GM21526 (cell line): ENCODE results near the gene TPRG1L.
"Not testable (repeated sequence)": the region's sequence is repeated elsewhere in the genome, so short reads cannot be mapped to it uniquely, and the experiment has no call there.

ENCODE experiments used
- ATAC-seq: cut with Tn5 transposase; IDR thresholded peaks from one replicate; pipeline ENCODE4 v1.9.1; 2021; ENCODE audit warnings: moderate library complexity; ENCODE audit not compliant: unreplicated experiment, low FRiP score

TPRG1L gene

DNA sequence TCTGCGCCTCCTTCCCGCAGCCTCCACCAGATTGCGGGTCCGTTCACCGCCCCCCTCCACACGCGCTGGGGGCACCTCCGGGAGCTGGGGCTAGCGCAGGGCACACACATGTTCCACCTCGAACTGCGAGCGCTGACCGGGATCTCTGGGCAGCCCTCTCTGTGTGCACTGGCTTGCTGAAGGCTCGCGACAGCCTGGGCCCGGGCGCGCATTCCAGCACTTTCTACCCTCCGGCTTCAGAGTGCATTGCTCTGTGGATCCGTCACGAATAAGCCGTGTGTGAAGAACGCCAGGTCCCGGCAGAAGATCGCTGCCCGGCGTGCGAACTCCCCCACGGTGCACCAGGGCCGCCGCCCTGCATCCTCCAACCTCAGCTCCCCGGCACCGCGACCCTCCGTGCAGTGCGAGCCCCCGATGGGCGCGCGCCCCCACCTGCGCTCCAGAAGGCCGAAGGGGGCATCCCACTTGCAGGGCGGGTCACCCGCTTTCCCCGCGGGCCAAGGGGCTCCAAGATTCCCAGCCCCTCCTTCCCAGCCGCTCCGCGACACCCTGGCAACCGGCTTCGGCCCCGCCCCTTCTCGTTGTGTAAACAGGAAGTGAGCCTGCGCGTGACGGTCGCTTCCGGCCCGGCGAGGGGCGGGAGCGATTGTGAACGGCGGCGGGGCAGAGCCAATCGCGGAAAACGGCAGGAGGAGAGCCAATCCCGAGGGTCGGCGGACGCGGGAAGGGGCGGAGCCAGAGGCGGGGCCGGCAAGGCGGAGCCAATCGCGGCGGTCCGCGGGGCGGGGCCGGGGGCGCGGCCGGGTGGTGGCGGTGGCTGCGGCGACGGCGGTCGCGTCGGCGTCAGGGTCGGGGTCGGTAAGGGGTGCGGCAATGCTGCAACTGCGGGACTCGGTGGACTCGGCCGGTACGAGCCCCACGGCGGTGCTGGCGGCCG lies at the start of gene TPRG1L:
Gene TPRG1L, plus strand, starts transcription at position 816 of the 937 bp plus-strand sequence. Its CDS starts 58 bp downstream, at position 874.
- peak; percentile 92 for ATAC-seq

DNA sequence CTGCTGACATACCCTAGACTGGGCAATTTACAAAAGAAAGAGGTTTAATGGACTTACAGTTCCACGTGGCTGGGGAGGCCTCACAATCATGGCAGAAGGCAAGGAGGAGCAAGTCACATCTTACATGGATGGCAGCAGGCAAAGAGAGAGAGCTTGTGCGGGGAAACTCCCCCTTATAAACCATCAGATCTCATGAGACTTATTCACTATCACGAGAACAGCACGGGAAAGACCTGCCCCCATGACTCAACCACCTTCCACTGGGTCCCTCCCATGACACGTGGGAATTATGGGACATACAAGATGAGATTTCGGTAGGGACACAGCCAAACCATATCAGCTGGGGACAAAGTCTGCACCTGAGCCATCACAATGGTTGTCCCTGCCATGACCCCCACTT lies 49.3 kb upstream of the TPRG1L start:
- not testable (repeated sequence) for ATAC-seq

DNA sequence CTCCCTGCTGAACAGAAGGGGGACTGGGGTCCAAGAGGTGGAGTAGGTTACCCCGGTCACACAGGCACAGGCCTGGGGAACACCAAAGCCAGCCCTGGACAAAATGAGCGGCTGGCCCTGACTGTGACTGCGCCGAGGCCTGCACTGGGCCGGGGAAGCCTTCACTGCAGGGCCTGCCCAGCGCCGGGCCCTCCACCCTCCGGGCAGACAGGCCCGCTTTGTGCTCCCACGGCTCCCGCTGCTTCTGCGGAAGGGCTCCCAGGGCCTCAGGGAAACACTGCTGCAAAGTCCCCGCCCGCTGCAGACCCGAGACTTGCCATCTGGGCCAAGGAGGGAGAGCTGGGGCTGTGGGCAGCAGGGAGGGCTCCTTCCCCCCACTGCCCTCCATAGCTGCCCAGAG lies 48.8 kb upstream of the TPRG1L start:
- ATAC-seq = no peak

DNA sequence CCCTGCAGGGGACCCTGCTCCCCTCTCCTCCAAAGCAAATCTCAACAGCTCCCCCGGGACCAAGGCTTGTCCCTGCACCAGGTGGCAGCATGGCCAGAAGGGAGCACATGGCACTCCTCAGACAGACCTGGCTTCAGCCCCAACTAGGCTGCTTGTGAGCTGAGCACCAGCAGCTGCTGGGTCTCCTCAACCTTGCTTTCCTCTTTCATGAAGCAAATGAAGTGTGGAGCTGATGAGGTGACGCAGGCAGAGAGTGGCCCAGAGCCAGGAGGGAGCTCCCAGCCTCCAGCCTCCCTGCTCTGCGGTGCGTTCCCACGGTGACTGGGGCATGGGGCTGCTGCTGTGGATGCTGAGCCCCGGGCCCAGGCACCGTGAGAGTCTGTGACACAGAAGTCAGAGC lies 47.5 kb upstream of the TPRG1L start:
- no peak for ATAC-seq

DNA sequence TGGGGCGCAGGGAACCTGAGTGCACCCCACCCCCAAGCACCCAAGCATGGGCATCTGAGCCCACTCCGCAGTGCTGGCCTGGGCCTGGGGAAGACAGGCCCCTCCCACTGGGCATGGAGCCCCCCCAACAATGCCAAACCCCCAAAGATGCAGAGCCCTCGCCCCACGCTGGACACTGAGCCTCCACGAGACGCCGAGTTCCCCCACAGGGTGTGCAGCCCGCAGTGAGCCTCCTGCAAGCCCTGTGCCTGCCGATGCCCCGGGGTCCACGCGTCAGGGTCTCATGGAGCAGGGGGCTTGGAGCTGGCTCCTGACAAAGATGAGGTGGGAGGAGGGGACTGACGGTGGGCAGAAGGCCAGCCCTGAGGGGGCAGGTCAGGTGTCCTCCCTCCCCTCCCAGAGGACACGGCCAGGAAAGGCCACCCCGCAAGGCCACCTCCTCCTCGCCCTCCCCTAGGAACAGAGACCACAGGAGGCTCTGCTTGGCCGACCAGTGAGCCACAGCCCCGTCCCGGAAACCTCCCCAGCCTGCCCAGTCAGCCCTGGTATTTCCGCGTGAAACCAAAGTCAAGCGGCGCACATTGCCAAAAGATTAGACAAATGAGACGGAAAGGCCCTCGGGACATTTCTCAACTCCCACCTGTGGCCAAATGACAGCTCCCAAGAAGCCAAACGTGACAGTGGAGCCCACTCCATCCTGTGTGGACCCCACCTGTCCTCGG lies 46.9 kb upstream of the TPRG1L start:
- no peak for ATAC-seq

DNA sequence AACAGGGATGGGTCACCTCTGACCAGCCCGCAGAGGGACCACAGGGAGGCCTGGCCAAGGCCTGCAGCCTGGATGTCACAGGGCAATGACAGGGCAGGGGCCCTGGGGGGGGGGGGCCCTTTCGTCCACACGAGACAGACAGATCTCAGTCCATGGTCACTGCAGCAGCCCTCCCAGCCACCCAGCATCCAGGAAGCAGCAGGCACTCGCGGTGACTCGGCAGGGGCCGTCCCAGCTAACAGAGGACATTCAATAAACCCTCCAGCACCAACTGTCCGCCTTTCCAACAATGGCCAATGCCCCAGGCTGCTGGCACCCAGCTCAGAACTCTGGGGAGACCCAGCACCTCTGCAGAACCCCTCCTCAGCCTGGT lies 46.4 kb upstream of the TPRG1L start:
- no peak for ATAC-seq

DNA sequence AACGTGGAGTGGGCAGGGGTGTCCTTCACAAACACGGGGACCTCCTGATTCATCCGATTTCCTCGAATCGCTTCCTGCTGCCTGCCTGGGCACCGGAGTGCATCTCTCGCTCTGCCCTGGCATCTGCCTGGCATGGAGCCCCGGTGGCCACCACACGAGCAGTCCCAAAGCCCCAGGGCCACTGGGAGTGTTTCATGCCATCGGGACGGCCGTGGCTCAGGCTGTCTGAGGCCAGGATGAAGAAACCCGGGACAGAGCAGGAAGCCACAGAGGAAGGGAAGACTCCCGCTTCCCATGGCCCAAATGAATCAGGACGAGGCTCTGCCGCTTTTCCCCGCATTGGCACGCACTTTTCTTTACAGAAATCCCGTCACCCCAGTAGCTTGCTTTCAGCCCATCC lies 45.9 kb upstream of the TPRG1L start:
- ATAC-seq = no peak

DNA sequence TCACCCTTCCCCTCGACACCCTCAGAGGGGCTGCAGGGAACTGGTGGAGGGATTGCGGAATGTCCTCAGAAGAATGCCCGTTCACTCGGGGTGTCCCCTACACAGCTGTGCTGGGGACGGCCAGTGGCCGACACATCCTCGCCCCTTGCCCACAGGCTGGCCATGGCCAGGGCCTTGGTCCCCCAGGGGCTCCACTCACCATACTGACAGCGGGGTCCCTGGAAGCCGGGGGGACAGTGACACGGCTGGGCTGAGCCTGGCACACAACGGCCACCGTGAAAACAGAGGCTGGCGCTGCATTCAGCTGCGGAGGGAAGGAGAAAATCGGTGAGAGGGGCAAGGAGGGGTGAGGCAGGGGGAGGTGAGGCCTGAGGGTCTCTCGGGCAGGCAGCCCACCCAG lies 45.2 kb upstream of the TPRG1L start:
- no peak for ATAC-seq

DNA sequence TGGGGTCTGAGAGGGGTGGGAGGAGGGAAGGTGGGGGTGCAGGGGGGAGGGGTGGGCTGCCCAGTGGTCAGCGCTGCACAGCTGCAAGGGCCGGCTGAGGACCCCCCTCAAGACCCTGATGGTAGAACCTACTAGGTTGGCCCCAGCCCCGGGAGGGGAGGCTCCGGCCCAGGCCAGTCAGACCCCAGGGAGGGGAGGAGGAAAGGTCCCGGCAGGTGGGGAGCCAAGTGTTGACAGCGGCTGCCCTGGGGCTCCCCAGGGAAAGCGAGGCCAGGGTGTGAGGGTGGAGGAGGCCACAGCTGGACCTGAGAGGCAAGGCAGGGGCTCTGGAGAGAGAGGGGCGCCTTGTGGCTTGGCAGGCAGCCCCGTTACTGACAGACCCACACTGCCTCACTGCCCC lies 44.6 kb upstream of the TPRG1L start:
- no peak for ATAC-seq

DNA sequence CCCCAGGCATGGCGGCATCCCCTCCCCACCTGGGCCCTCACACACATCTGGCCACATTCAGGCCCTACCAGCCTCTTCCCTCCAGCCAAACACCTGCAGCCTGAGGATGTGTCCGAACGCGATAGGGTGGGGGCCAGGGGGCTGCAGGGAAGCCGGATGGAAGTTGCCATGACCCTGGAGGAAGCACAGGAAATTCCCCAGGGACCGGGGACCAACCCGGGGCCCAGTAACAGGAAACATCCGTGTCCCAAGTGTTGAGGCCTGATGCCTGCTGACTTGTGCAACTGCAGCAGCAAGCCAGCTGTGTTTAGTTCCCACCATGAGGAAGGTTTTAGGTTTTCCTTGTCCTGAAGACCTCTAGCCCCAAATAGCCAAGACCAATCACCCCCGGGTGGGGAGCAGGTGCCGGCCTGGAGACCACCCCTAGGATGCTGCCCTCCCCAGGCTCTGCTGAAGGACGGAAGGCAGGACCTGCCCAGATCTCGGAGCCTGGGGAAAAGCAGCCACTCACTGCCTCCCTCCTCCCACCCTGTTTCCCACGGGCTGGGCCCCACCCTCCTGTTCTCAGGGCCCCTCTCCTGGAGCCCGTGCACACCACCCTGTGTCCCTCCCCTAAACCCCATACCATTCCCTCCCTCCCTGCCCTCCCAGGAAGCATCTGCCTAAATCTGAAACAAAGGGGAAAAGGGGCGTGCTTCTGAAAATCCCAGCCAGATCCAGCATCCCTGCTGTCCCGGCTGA lies 43.3 kb upstream of the TPRG1L start:
- ATAC-seq = no peak

DNA sequence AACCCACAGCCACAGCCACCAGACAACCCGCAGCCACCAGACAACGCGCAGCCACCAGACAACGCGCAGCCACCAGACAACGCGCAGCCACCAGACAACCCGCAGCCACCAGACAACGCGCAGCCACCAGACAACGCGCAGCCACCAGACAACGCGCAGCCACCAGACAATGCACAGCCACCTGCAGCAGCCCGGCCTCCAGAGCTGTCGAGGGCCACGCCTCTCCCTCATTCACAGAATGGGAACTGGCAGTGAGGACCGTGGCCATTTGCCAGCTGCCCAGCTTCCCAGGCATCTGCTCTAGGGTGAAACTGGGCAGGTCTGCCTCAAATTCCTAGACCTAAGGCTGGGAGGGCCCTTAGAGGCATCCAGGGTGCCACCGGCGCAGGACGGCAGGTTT lies 41.1 kb upstream of the TPRG1L start:
- not testable (repeated sequence) for ATAC-seq

DNA sequence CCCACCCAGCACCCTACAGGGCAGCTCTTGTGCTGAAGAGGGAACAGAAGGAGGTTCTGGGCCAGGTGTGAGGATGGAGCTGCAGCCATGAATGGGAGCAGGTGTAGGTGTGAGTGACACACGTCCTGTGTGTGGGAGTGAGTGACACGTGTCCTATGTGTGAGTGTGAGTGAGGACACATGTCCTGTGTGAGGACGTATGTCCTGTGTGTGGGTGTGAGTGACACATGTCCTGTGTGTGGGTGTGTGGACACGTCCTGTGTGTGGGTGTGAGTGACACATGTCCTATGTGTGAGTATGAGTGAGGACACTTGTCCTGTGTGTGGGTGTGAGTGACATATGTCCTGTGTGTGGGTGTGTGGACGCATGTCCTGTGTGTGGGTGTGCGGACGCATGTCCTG lies 39.9 kb upstream of the TPRG1L start:
- ATAC-seq = no peak

DNA sequence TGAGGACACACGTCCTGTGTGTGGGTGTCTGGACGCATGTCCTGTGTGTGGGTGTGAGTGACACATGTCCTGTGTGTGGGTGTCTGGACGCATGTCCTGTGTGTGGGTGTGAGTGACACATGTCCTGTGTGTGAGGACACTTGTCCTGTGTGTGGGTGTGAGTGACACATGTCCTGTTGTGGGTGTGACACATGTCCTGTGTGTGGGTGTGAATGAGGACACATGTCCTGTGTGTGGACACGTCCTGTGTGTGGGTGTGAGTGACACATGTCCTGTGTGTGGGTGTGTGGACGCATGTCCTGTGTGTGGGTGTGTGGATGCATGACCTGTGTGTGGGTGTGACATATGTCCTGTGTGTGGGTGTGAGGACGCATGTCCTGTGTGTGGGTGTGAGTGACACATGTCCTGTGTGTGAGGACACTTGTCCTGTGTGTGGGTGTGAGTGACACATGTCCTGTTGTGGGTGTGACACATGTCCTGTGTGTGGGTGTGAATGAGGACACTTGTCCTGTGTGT lies 39.4 kb upstream of the TPRG1L start:
- not testable (repeated sequence) for ATAC-seq

DNA sequence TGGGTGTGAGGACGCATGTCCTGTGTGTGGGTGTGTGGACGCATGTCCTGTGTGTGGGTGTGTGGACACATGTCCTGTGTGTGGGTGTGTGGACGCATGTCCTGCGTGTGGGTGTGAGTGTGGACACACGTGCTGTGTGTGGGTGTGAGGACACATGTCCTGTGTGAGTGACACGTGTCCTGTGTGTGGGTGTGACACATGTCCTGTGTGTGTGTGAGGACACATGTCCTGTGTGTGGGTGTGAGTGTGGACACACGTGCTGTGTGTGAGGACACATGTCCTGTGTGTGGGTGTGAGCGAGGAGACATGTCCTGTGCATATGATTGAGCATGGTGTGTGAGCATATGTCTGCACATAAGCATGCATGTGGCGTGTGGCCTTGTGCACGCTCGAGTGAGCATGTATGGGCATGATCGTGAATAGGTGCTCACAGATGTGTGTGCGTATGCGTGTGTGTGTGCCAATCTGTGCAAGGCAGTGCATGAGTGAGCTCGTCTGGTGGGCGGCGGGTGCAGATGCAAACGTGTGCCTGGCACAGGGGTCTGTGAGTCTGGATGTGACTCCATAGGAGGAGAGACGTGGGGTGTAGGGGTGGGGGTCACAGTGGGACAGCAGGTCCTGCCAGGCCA lies 38.8 kb upstream of the TPRG1L start:
- no peak for ATAC-seq

DNA sequence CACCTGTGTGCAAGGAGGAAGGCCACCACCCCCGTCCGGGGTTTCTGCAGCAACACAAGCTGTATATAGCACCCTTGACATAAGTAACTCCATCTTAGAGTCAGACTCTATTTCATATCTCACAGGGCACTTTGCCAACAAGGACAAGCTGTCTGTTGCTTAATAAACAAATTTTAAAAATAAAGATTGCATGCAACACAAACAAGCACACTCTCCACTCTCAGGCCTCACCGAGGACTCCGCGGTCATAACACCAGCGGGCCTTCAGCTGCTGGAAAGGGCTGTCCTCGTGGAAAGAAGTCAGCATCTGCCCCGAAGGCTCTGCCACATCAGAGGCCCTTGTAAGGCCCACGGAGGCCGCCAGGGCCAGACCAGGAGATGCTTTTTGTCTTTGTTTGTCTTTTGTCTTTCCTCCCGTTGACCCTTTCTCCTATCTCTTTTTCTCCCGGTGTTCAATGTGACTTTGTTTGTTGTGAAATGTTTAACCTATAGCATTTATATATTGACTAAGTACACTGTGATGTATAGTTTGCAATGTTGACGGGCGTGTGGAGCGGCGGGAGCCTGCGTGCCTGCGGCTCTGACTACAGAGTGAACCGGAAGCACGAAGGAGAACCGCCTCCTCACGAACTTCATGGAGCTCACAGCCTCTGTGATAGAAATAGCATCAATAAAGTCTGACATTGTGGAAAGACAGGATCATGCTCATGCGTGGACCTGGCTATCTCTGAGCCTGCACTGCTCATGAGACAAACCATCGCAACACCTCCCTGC lies 37.6 kb upstream of the TPRG1L start:
- ATAC-seq = no peak

DNA sequence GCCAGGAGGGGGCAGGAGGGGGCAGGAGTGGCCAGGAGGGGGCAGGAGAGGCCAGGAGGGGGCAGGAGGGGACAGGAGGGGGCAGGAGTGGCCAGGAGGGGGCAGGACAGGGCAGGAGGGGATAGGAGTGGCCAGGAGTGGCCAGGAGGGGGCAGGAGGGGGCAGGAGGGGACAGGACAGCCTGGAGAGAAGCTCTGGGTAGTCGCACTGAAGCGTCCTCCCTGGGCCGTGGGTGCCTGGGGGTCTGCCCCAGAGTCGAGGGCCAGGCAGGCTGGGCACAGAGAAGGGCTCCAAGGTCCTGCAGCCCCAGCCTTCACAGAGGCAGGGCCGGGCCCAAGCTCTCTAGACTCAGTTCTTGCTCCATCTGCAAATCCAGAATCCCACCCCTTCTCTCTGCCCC lies 36.4 kb upstream of the TPRG1L start:
- no peak for ATAC-seq

DNA sequence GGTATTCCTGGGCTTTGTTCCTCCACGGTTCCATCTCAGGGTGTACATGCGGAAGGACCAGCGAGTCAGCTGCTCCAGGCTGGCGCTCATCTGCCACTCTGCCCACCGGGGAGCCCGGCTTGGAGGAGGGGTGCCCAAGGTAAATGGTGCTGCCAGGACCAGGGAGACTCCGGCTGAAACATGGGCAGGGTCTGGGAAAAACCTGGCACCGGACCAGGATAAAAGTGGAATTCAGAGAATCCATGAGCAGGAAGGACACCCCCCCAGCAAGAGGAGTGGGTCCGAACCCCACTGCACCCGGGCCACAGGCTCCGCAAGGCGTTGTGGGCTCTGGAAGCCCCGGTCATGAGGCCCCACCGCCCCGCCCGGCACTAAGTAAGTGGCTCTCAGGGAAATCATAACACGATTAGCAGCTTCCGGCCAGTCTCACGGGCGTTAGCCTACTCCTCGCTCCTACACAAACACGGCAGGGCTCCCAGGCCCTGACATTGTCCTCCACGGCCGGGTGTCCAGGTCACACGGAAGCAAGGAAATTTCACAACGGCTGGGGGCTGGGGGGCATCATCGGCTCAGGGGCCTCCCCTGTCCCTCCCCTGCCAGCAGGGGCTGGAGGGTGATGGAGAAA lies 34.6 kb upstream of the TPRG1L start:
- ATAC-seq = no peak

DNA sequence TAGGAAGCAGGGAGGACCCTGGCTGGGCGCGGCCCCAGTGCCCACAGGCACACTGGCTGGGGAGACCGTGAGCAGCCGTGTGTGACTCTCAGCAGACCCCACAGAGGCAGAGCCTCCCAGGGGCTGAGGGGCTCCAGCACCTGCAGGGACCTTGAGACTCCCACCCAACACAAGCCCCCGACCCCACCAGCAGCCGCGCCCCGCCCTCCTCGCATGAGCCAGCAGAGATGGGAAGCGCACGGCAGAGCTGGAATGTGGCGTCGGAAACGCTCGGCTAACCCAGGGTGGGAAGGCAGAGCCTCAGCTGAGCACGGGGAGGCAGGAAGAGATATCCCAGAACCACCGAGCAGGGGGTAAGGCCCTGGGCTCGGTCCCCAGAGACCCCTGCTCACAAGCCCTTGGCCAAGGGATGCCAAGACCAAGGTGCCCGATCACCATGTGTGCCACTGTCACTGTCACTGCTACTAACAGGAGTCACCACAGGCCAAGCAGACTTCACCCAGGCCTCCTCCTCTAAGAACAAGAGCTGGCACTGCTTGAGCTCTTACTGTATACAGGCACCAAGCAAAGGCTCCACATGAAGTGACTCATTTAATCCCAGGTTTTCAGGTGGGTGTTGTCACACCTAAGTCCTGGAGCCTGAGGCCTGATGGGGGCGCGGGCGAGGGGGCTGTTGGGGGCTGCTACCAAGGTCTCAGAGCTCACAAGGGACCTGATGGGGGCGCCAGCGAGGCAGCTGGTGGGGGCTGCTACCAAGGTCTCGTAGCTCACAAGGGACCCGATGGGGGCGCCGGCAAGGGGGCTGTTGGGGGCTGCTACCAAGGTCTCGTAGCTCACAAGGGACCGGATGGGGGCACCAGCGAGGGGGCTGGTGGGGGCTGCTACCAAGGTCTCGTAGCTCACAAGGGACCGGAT lies 33.6 kb upstream of the TPRG1L start:
- no peak for ATAC-seq
